Coronary artery (tissue), 2 donors: ENCODE measurements around the gene EN1.

Experiments
- DNase-seq: peaks from one replicate; pipeline ENCODE4 v3.0.0-alpha.2; 2017; ENCODE audit warnings: low spot score
- H3K27ac ChIP-seq, 2 donors: fragments of 200-600 bp; sonication (generic); one replicate each; pipeline ENCODE4 v1.5.1; 2016 to 2019
- H3K4me3 ChIP-seq: fragments of 200-600 bp; sonication (generic); 2 replicates; pipeline ENCODE4 v1.5.1; 2016; ENCODE audit warnings: mild to moderate bottlenecking, moderate library complexity
- CTCF ChIP-seq: fragments of 200-600 bp; sonication (generic); IDR thresholded peaks from one replicate; pipeline ENCODE4 v1.5.1; 2019; ENCODE audit warnings: antibody characterized with exemption

The EN1 gene

GRCh38 chr2:118842661-118843482, 4.6 kb downstream of the EN1 start:
- no peak for DNase-seq
- Histone ChIP-seq H3K27ac (no peak overlapping the region), H3K4me3 (peak overlapping the region; percentile 60)
- TF ChIP-seq CTCF, result no peak

GRCh38 chr2:118841828-118842461, 5.5 kb downstream of the EN1 start:
- no peak for DNase-seq
- no peak overlapping the region for H3K27ac ChIP-seq
- peak overlapping the region; percentile 60 for H3K4me3 ChIP-seq
- no peak for TF ChIP-seq CTCF

GRCh38 chr2:118841450-118841827, 6.0 kb downstream of the EN1 start:
- no peak for DNase-seq
- Histone ChIP-seq H3K4me3 (no peak overlapping the region), H3K27ac (no peak overlapping the region)
- TF ChIP-seq CTCF, result no peak

GRCh38 chr2:118838741-118839455, 8.6 kb downstream of the EN1 start:
- TF ChIP-seq CTCF, result no peak
- Histone ChIP-seq H3K27ac (no peak overlapping the region), H3K4me3 (no peak overlapping the region)
- no peak for DNase-seq

- no peak for TF ChIP-seq CTCF
- no peak overlapping the region for H3K4me3 ChIP-seq
- no peak for DNase-seq
- no peak overlapping the region for H3K27ac ChIP-seq
Measured at GRCh38 chr2:118837621-118838020, 9.8 kb downstream of the EN1 start.

GRCh38 chr2:118837067-118837466, 10.4 kb downstream of the EN1 start:
- DNase-seq, result no peak
- no peak overlapping the region for H3K27ac ChIP-seq
- no peak for TF ChIP-seq CTCF
- no peak overlapping the region for H3K4me3 ChIP-seq
